SK-N-SH treated with all-trans-retinoic acid at 6 μM for 48 hours (cell line): Measurements from ENCODE around the gene OR6M1.

Experiments used
- ATAC-seq: fragments of 200-7000 bp; cut with Tn5 transposase; 3 replicates; pipeline ENCODE4 v1.9.1; 2020; ENCODE audit warnings: mild to moderate bottlenecking, moderate library complexity
- ARNTL ChIP-seq: fragments of 450-650 bp; formaldehyde crosslinking; IDR thresholded peaks from 2 replicates; pipeline ENCODE4 v1.5.0; 2020; ENCODE audit warnings: low read depth, mild to moderate bottlenecking, moderate library complexity, borderline replicate concordance
- GLIS3 ChIP-seq: fragments of 250-450 bp; sonication (Bioruptor Pico); IDR thresholded peaks from 2 replicates; pipeline ENCODE4 v1.5.0; 2020; ENCODE audit warnings: mild to moderate bottlenecking, moderate library complexity
- POU6F1 ChIP-seq: fragments of 250-450 bp; sonication (Bioruptor Pico); IDR thresholded peaks from 2 replicates; pipeline ENCODE4 v1.8.0; 2021; ENCODE audit warnings: low read depth, mild to moderate bottlenecking, moderate library complexity, borderline replicate concordance
- PPARA ChIP-seq: fragments of 250-450 bp; sonication (Bioruptor Pico); IDR thresholded peaks from 2 replicates; pipeline ENCODE4 v1.5.0; 2020; ENCODE audit warnings: mild to moderate bottlenecking, borderline replicate concordance
- RARB ChIP-seq: fragments of 250-450 bp; sonication (Bioruptor Pico); IDR thresholded peaks from 2 replicates; pipeline ENCODE4 v1.8.0; 2021; ENCODE audit warnings: mild to moderate bottlenecking, moderate library complexity
- SNAI2 ChIP-seq: fragments of 250-450 bp; sonication (Bioruptor Pico); IDR thresholded peaks from 2 replicates; pipeline ENCODE4 v1.5.0; 2020; ENCODE audit warnings: mild to moderate bottlenecking, moderate library complexity
- TCF4 ChIP-seq: fragments of 250-450 bp; sonication (Bioruptor Pico); IDR thresholded peaks from 2 replicates; pipeline ENCODE4 v1.8.0; 2021; ENCODE audit warnings: mild to moderate bottlenecking, moderate library complexity, borderline replicate concordance
- TOX ChIP-seq: fragments of 250-450 bp; sonication (Bioruptor Pico); IDR thresholded peaks from 2 replicates; pipeline ENCODE4 v1.8.0; 2021; ENCODE audit warnings: mild to moderate bottlenecking, moderate library complexity, borderline replicate concordance
- TSHZ2 ChIP-seq: fragments of 250-450 bp; sonication (Bioruptor Pico); IDR thresholded peaks from 2 replicates; pipeline ENCODE4 v1.5.0; 2020; ENCODE audit warnings: mild to moderate bottlenecking, moderate library complexity
- ZC3H10 ChIP-seq: fragments of 250-450 bp; sonication (Bioruptor Pico); IDR thresholded peaks from 2 replicates; pipeline ENCODE4 v1.5.1; 2021; ENCODE audit warnings: mild to moderate bottlenecking, moderate library complexity
- ZFP3 ChIP-seq: fragments of 250-450 bp; sonication (Bioruptor Pico); IDR thresholded peaks from 2 replicates; pipeline ENCODE4 v1.5.0; 2020; ENCODE audit warnings: mild to moderate bottlenecking, moderate library complexity
- ZFP30 ChIP-seq: fragments of 450-650 bp; formaldehyde crosslinking; IDR thresholded peaks from 2 replicates; pipeline ENCODE4 v1.5.0; 2022; ENCODE audit warnings: mild to moderate bottlenecking, moderate library complexity
- ZNF565 ChIP-seq: fragments of 450-650 bp; formaldehyde crosslinking; conservative IDR thresholded peaks from 2 replicates; pipeline ENCODE4 v1.5.0; 2020; ENCODE audit warnings: low read depth, mild to moderate bottlenecking, moderate library complexity
- ZNF70 ChIP-seq: fragments of 450-650 bp; formaldehyde crosslinking; IDR thresholded peaks from 2 replicates; pipeline ENCODE4 v1.5.0; 2020; ENCODE audit warnings: mild to moderate bottlenecking, moderate library complexity
- ZNF8 ChIP-seq: fragments of 450-650 bp; formaldehyde crosslinking; IDR thresholded peaks from 2 replicates; pipeline ENCODE4 v1.5.0; 2020; ENCODE audit warnings: mild to moderate bottlenecking, moderate library complexity
- TF ChIP-seq, protein P1 (sequence below): fragments of 250-450 bp; sonication (Bioruptor Pico); IDR thresholded peaks from 2 replicates; pipeline ENCODE4 v1.5.1; 2020; ENCODE audit warnings: low read depth, mild to moderate bottlenecking, moderate library complexity
- TF ChIP-seq, protein P2 (sequence below): fragments of 250-450 bp; sonication (Bioruptor Pico); IDR thresholded peaks from 2 replicates; pipeline ENCODE4 v1.8.0; 2020; ENCODE audit warnings: mild to moderate bottlenecking, moderate library complexity, borderline replicate concordance

The OR6M1 gene

GRCh38 chr11:123775715-123776549, 30.2 kb downstream of the OR6M1 start:
- TF ChIP-seq, protein P1, sequence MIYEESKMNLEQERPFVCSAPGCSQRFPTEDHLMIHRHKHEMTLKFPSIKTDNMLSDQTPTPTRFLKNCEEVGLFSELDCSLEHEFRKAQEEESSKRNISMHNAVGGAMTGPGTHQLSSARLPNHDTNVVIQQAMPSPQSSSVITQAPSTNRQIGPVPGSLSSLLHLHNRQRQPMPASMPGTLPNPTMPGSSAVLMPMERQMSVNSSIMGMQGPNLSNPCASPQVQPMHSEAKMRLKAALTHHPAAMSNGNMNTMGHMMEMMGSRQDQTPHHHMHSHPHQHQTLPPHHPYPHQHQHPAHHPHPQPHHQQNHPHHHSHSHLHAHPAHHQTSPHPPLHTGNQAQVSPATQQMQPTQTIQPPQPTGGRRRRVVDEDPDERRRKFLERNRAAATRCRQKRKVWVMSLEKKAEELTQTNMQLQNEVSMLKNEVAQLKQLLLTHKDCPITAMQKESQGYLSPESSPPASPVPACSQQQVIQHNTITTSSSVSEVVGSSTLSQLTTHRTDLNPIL (CRISPR knock-in tag): no peak
- no peak for ATAC-seq

- ATAC-seq: no peak
- TF ChIP-seq PPARA (CRISPR knock-in tag): no peak
- TF ChIP-seq ZFP3: no peak
- no peak for TF ChIP-seq ZNF8 (CRISPR knock-in tag)
- TF ChIP-seq GLIS3 (CRISPR knock-in tag): no peak
- TF ChIP-seq ZC3H10 (CRISPR knock-in tag): no peak
- no peak for TF ChIP-seq TCF4 (CRISPR knock-in tag)
- TF ChIP-seq, protein P2, sequence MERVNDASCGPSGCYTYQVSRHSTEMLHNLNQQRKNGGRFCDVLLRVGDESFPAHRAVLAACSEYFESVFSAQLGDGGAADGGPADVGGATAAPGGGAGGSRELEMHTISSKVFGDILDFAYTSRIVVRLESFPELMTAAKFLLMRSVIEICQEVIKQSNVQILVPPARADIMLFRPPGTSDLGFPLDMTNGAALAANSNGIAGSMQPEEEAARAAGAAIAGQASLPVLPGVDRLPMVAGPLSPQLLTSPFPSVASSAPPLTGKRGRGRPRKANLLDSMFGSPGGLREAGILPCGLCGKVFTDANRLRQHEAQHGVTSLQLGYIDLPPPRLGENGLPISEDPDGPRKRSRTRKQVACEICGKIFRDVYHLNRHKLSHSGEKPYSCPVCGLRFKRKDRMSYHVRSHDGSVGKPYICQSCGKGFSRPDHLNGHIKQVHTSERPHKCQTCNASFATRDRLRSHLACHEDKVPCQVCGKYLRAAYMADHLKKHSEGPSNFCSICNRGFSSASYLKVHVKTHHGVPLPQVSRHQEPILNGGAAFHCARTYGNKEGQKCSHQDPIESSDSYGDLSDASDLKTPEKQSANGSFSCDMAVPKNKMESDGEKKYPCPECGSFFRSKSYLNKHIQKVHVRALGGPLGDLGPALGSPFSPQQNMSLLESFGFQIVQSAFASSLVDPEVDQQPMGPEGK: no peak
These were observed 30.9 kb downstream of the OR6M1 start for GRCh38 chr11:123775289-123775688.

GRCh38 chr11:123773959-123774358, 32.2 kb downstream of the OR6M1 start:
- no peak for ATAC-seq
- TF ChIP-seq, protein P2: no peak
- TF ChIP-seq, protein P1 (CRISPR knock-in tag): no peak
- TF ChIP-seq GLIS3 (CRISPR knock-in tag) (no peak), SNAI2 (CRISPR knock-in tag) (no peak), RARB (CRISPR knock-in tag) (no peak), ZNF70 (CRISPR knock-in tag) (no peak), TSHZ2 (no peak), ZC3H10 (CRISPR knock-in tag) (no peak), ZNF8 (CRISPR knock-in tag) (no peak), PPARA (CRISPR knock-in tag) (no peak), ZNF565 (no peak), TCF4 (CRISPR knock-in tag) (no peak), ARNTL (CRISPR knock-in tag) (no peak), ZFP3 (no peak)

- no peak for ATAC-seq
- TF ChIP-seq ZFP30 (no peak), POU6F1 (no peak), TOX (CRISPR knock-in tag) (no peak), ZNF8 (CRISPR knock-in tag) (no peak)
These were observed 33.1 kb downstream of the OR6M1 start for GRCh38 chr11:123773026-123773425.
